Superior temporal gyrus (tissue), 1 donor: Measurements from ENCODE around the gene ASB1.

Experiments used
- DNase-seq: peaks from one replicate; pipeline ENCODE4 v3.0.0-alpha.2; 2016; ENCODE audit errors: extremely low spot score

The ASB1 gene

DNA sequence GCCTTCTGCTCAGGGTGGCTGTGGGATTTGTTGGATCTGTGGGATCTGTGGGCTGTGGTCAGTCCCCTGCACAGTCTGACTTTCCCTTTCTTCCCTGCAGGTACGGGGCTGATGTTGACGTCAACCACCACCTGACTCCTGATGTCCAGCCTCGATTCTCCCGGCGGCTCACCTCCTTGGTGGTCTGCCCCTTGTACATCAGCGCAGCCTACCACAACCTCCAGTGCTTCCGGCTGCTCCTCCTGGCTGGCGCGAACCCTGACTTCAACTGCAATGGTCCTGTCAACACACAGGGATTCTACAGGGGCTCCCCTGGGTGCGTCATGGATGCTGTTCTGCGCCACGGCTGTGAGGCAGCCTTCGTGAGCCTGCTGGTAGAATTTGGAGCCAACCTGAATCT lies 17.5 kb downstream of the ASB1 start:
- DNase-seq, result no peak

DNA sequence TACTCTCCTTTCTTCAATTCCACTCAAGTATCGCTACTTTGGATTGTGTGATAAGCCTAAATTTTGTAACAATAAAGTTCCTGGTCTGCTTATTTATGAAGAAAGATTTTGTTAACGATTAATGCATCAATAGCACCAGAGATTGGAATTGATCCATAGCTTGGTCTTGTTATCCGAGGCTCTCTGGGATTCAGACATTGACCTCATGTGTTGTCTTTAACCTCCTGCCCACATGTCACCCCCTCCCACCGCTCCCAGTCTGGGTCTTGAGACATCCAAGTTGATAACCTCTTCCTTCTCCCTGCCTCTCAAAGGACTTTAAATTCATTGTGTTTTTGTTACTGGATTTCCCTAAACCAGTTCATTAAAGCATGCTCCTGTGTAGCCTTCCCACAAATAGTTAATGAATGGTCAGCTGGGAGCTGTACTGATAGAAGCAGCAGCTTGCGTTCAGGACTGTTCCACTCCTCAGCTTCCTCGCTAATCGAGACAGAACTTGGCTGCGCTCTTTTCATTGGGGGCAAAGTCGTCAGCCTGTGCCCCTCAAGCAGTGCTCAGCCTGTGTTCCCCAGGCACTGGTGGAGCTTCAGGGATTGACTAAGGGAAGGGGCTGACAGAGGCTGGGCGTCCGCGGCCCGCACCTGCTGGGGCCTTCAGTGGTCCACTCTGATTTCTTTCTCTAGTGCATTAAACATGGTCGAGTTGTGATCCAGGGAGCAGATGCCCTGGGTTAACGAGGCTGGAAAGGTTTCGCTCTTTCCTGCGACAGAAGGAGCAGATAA lies 18.9 kb downstream of the ASB1 start:
- DNase-seq, result no peak

DNA sequence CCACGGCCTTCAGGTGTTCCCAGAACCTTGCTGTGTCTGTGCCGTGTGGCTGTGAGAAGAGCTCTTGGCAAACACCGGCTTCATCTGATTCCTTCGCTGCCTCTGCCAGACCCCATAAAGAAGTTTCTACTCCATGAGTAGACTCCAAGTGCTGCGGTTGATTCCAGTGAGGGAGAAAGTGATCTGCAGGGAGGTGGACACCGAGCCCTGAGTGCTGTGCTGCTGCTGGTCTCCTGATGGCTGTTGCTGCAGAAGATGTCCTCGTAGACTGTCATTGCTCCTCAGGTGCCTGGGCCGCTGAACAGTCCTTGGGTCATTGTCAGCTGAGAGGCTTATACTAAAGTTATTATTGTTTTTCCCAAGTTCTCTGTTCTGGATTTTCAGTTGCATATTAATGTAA lies 19.6 kb downstream of the ASB1 start:
- DNase-seq, result no peak

DNA sequence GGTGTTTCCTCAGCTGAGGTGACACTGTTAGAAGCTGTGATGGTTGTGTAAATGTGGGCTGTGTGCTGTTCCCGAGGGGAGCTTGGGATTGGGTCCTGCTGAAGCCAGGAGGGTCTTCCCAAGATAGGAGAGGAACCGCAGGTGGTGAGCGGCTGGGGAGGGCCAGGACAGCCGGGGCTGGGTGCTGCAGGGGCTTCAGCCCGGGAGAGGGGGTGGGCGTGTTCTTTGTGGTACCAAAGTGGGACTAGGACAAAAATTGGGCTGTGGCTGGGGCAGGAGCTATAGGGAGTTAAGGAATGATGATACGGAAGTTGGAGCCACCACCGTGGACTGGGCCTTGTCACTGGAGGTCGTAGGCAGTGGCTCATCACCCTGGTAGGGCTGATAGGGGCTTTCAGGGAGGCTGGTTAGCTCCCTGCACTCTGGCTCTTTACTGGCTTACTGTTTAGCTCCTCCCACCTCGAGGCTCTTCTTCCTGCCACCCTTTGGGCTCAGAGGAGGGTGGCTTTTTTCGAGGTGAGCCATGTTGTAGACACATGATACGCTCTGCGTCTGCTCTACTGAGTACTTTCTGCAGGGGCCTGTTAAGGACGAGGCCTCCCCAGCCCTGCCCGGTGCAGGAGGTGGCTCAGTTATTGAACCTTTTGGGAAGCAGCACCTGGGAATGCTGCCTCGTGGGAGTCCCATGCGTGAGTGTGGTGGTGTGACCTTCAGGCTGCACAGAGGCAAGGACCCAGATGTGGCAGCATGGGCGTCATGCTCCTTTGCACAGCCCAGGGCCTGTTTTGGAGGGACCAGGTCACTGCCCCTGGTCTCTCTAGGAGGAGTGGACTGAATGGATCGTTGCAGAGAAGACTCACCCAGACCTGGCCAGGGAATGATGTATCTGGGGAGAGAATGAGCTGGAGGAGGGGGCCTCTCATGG lies 21.6 kb downstream of the ASB1 start:
- DNase-seq, result no peak

DNA sequence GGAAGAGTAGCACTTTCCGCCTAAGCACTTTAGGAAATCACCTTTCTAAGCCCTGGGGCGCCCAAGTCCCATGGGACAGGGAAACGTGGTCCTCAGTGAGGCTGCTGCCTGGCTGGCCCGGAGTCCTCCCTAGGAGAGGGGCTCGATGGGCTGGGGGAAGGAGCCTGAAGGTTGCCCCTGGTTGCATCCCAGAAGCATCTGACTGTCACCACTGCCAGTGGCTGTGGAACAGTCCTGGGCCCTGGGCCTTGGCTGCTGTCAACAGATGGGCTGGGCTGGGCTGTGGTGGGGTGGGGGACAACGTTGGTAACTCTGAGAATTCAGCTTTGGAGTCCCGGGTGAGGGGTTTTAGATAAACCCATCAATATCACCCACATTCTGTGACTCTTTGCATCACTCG lies 22.5 kb downstream of the ASB1 start:
- no peak for DNase-seq

DNA sequence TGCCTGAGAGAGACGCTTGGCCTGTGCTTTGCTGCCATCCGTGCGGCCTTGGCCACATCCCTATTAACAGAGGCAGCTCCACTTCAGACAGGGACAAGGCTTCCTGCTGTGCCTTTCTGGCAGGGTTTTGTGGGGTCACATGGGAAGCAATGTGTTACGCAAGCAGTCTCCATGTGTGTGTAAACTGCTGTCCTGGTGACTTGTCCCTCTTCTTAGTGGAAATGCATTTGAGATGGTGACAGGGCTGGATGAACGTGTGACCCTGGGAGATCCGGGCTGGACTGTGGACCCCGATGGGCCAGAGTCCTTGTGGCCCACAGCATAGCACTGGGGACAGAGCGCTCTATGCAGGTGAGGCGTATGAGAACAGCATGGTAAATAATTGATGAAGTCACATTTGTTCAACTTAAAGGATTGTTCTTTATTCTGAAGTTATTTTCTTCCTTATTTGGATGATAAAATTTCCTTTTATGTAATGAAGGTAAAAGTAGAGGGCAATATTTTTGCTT lies 23.2 kb downstream of the ASB1 start:
- no peak for DNase-seq

DNA sequence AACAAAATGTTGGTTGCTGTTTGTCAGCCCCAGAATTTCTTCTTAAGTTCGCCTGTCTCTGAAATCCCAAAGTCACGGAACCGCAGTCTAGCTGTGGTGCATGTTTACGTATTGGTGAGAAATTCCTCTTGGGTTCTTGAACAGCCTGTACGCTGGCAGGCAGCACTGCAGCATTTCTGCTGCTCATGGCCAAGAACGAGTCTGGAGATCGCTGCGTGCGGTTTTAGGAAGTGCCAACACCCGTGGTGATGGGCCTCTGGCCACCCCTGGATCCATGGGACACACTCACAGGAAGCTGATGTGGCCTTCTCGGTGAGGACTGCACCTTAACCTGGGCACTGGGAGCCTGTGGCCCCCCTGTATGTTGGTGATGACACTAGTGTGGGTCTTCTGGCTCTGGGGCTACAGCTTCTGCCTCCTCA lies 23.7 kb downstream of the ASB1 start:
- DNase-seq, result no peak

DNA sequence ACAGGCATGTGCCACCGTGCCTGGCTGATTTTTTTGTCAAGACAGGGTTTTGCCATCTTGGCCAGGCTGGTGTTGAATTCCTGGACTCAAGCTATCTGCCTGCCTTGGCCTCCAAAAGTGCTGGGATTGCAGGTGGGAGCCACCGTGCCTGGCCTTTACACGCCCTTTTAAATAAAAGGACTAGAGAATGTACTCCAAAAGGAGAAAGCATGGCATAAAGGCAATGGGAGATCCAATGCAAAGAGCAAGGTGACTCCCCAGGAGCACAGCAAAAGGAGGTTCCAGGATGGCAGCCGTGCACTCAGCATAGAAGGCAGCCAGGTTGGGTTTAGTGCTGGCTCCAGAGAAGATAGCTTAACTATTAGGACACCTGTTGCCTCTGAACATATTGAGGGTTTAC lies 27.1 kb downstream of the ASB1 start:
- DNase-seq, result no peak

DNA sequence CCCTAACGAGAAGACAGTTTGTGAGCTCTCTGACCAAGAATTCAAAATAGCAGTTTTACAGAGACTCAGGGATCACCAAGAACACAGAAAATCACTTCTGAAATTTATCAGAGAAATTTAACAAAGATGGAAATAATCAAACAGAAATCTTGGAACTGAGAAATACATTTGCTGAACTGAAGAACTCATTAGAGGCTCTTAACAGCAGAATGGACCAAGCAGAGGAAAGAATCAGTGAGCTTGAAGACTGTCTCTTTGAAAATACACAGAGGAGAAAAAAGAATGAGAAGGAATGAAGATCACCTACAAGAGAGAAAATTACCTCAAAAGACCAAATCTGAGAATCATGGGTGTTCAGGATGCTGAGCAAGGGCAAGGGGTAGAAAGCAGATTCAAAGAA lies 29.7 kb downstream of the ASB1 start:
- DNase-seq, result no peak

DNA sequence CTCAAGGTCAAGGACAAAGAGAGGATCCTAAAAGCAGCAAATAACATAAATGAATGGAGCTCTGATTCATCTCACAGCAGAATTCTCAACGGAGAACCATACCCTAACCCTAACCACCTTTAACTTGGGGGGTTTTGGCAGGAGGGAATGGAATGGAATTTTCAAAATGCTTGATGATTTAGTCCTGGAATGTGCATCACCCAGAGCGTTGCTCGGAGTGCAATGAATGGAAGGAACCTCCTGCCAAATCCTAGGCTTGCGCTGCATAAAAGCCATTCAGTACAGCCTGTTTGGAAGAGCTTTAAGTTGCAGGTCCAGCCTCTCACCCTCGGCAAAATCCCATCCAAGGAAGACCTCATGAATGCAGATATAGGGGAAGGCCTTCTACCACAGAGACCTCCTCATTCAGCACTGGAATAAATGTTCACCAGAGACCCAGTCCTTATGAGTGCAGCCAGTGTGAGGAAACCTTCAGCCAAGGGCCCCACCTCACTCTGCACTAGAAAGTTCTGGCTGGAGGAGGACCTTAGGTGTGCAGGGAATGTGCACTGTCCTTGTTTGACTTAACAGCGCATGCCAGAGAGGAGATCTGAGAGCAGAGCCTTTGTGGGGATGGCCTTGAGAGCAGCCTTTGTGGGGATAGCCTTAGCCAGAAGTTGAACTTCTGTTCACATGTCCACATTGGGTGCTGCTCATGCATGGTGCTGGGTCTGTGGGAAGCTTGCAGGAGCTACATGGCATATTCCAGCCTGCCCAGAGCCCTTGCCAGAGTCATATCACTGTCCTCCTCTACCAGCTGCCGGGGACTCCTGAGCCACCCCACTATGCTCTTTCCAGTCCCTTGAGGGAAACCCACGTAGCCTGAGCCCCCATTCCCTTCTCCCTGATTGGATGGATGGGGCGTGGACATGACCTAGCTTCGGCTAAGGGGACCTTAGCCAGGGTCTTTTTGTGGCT lies 30.5 kb downstream of the ASB1 start:
- DNase-seq, result no peak

DNA sequence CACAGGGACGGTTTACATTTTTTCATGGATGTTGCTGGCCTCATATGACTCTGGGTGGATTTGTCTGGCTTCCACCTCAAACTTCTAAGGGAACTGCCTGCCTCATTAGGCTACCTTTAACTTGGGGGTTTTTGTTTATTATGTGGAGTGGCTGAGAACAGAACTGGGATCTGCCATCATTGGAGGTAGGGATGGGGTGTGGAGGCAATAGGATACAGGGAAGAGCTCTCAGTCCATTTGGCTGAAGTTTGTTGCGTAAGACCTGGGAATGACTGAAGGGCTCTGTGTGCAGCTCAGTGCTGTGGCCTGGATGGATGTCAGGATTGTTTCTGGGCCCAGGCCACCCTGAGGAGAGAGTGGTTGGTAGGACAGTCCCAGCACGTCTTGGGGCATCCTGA lies 31.2 kb downstream of the ASB1 start:
- no peak for DNase-seq

DNA sequence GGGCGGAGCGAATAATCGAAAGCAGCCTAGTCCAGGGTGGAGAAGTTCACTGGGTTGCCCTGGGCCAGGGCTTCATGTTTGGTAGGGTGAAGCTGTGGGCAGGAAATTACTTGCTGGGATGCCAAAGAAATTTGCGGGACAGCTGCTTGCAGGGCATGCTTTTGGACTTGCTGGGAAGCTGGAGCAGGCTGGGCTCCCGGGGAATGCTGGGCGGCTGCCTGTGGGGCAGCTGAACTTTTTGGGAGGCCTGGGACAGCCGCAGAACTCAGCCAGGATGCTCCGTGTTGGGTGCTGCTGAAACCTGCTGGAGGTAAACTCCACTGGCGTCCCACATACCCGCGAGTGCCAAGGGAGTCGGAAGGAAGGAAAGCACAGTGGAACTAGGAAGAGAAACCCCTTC lies 31.9 kb downstream of the ASB1 start:
- no peak for DNase-seq

DNA sequence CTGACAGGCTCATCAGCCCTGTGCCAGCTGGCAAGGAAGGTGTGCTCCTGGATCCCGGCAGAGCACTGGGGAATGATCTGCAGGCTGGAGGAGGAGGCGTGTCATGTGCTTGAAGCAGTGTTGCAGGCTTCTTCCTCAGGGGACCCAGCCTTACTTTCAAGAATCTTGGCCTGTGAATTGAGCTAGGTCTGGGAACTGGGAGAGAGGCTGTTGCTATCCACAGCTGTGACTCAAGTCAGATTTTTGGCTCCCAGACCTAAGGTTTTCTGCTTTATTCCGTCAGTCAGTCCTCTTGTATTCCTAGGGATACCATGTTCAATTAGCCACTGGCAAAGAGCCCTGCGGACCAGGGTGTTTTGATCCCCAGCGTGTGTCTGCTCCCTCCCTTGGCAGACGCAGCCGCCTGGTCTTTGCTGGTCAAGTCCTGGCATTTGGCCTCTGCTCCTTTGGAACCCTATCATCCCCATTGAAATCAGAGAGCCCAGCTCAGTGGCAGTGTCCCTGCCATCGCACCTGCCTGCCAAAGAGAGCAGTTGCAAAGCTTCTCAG lies 32.4 kb downstream of the ASB1 start:
- DNase-seq, result no peak

DNA sequence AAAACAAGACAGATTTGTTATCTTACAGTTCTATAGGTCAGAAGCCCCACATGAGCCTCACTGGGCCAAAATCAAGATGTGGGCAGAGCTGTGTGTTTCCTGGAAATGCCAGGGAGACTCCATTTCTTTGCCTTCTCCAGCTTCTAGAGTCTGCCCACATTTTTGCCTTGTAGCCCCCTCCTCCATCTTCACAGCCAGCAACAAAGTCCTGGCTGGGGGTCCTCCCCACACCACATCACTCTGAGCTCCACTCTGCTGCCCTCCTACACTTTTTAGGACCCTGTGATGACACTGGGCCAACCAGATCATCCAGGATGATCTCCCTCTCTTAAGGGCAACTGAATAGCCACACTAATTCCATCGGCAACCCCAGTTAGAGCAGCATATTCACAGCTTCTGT lies 34.3 kb downstream of the ASB1 start:
- DNase-seq, result no peak

DNA sequence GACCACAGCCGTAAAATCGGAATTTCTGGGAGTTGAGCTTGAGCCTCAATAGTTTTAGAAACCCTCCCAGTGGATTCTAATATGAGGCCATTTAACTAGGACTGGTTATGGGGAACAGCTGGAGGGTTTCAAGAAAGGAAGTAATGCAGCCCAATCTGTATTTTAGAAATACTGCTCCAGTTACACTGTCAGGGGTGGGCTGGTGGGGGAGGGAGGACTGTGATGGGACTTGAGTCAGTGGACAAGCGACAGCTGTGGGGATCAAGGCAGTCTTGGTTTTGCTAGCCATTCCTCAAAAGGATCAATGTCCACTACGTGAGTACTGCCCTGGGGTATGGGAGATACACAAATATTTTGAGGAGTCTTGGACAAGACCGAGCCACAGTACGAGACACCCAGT lies 34.8 kb downstream of the ASB1 start:
- no peak for DNase-seq

DNA sequence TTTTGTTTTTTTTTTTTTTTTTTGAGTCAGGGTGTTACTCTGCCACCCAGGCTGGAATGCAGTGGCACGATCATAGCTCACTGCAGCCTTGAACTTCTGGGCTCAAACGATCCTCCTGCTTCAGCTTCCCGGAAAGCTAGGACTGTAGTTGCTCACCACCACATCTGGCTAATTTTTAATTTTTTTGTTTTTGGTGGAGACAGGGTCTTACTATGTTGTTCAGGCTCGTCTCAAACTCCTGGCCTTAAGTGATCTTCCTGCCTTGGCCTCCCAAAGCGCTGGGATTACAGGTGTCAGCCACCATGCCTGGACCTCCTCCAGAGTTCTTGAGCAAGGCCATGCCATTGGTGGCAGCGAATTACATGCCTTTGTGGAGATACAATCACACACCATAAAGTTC lies 35.2 kb downstream of the ASB1 start:
- no peak for DNase-seq

DNA sequence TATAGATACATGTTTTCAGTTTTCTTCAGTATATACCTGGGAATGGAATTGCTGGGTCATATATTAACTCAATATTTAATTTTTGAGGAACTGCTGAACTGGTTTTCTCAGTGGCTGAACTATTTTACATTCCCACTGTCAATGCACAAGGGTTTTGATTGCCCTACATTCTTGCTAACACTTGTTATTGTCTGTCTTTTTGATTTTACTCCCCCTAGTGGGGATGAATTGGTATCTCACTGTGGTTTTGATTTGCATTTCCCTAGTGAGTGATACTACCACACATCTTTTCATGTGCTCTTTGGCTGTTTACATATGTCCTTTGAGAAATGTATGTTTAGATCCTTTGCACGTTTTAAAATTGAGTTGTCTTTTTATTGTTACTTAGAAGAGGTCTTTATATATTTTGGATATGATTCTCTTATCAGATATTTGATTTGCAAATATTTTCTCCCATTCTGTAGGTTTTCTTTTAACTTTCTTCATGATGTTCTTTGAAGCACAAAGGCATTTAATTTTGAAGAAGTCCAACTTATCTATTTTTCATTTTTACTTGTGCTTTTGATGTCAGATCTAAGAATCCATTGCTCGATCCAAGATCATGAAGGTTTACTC lies 36.2 kb downstream of the ASB1 start:
- DNase-seq, result no peak

DNA sequence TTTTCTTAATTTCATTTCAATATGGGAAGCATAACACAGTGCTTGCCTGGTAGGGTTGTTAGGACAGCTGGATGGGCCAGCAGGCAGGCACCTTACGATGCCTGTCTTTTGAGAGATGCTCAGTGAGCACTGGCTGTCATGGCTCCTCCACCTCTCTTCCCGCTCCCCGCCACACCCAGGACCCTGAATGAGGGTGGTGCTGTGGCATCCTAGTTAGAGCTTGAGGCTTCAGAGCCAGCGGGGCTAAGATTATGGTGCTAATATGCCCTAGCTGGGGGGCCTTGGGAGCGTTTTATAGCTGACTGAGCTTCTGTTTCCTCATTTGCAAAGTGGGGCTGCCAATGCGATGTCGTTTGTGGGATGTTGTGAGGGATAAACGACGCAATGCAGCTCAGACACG lies 37.7 kb downstream of the ASB1 start:
- no peak for DNase-seq

DNA sequence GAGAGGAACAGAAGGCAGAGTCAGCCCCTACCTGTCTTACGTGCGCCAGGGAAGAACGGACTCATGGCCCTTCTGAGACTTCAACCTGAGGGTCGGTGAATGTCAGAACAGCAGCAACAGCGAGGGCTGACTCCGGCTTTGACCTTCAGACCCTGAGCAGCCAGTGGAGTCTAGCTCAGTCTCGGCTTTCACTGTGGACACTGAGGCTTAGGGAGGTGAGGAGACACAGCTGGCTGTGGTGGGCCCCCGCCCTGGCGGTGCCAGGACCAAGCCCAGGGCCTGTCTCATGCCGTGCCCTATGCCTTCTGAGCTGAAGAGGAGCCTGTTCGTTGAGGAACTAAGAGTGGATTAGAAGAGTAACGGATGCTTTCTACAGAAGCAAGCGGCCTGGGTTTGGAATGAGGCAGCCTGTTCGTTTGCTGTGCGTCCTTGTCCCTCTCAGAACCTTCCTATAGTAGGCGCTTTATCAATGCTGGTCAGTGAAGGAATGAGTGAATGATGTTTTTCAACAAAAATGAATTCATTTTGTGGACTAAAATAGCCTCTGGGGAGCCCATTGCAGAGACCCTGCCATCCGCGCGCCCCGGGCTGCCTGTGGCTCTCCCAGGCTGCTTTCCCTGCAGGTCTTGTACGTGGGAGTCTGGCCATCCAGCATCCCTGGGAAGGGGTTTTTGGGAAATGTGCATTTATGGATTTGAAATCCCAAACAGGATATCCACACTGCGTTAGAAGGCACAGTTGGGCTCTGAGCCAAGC lies 38.9 kb downstream of the ASB1 start:
- no peak for DNase-seq

DNA sequence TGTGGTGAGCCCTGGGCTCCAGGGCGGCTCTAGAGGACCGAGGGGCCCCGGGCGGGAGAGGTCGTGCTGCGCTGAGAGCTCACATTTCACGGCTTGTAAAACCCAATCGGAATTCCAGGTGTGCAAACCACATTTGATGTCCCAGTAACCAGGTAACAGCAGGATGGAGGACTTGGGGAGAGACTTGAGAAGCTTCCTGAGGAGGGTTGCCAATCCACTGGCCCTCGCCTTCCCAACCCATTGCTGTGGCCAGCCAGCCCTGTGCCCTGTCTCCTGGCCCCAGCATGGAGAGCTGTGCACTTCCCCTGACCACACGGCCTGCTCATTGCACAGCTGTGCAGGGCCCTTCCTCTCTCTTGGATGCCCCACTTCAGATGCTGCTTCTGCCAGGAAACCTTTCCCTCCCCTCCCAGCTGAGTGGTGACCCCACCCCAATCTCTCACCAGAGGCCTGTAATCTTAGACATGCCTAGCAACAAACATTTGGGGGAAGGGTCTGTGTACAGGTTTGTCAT lies 39.6 kb downstream of the ASB1 start:
- no peak for DNase-seq
